Osteoblast (primary cell): ENCODE results near the gene OPCML. TPM values are rescaled to one million over a fixed set of nuclear protein-coding genes. Genes with fewer than 3 reads are reported as not detected.

Experiments used
- DNase-seq: peaks from one replicate; pipeline ENCODE4 v3.0.0; 2011; ENCODE audit warnings: low spot score, mixed read lengths; ENCODE audit not compliant: insufficient read length; ENCODE audit errors: missing footprints
- H2AFZ ChIP-seq: 2 replicates; pipeline ENCODE4 v1.6.0; 2011; ENCODE audit warnings: mild to moderate bottlenecking, low read length
- H3K27ac ChIP-seq: 2 replicates; pipeline ENCODE4 v1.5.1; 2011; ENCODE audit warnings: mild to moderate bottlenecking, low read depth, low read length, moderate library complexity
- H3K27me3 ChIP-seq: 2 replicates; pipeline ENCODE4 v1.6.0; 2012; ENCODE audit warnings: mild to moderate bottlenecking, control low read depth, inconsistent platforms, low read length, moderate library complexity; ENCODE audit not compliant: insufficient read depth
- H3K36me3 ChIP-seq: 2 replicates; pipeline ENCODE4 v1.5.1; 2011; ENCODE audit warnings: mild to moderate bottlenecking, low read length, control low read depth, moderate library complexity; ENCODE audit not compliant: insufficient read depth
- H3K4me1 ChIP-seq: 2 replicates; pipeline ENCODE4 v1.5.1; 2011; ENCODE audit warnings: mild to moderate bottlenecking, low read length, control low read depth, moderate library complexity; ENCODE audit not compliant: insufficient read depth
- H3K4me2 ChIP-seq: 2 replicates; pipeline ENCODE4 v1.6.0; 2011; ENCODE audit warnings: mild to moderate bottlenecking, low read length; ENCODE audit not compliant: insufficient read depth
- H3K4me3 ChIP-seq: fragments of 200-600 bp; sonication (generic); 3 replicates; pipeline ENCODE4 v1.5.1; 2012; ENCODE audit warnings: mild to moderate bottlenecking, low read length, inconsistent platforms; ENCODE audit not compliant: insufficient read depth
- H3K79me2 ChIP-seq: 2 replicates; pipeline ENCODE4 v1.6.0; 2012; ENCODE audit warnings: mild to moderate bottlenecking, low read length, control low read depth, inconsistent platforms; ENCODE audit not compliant: insufficient read depth
- H3K9me3 ChIP-seq: 2 replicates; pipeline ENCODE4 v1.5.1; 2011; ENCODE audit warnings: low read depth, low read length, control low read depth
- H4K20me1 ChIP-seq: 2 replicates; pipeline ENCODE4 v1.6.0; 2012; ENCODE audit warnings: mild to moderate bottlenecking, low read length, control low read depth; ENCODE audit not compliant: insufficient read depth
- total RNA-seq: library from RNA; depleted of rRNA; stranded (reverse); fragments of >200 nt; gene quantifications from 2 replicates; pipeline ENCODE4 v1.2.3, GENCODE V29; 2012
- TF ChIP-seq, protein P1 (sequence below): IDR thresholded peaks from 2 replicates; pipeline ENCODE4 v1.5.1; 2011; ENCODE audit warnings: mild to moderate bottlenecking, low read depth, low read length, moderate library complexity; ENCODE audit errors: extremely low read depth

Gene OPCML
- total RNA-seq, 1 donor, result 0.36 TPM

- DNase-seq, result no peak
- Histone ChIP-seq H2AFZ (no peak overlapping the region), H3K27me3 (no peaks in the 10 kb centered on the region), H3K4me1 (peaks cover 10% of the 10 kb centered on the region), H3K9me3 (no peaks in the 10 kb centered on the region), H3K36me3 (no peaks in the 10 kb centered on the region), H4K20me1 (no peaks in the 10 kb centered on the region), H3K27ac (no peak overlapping the region), H3K4me3 (no peak overlapping the region), H3K4me2 (no peak overlapping the region), H3K79me2 (no peaks in the 10 kb centered on the region)
- TF ChIP-seq, protein P1, sequence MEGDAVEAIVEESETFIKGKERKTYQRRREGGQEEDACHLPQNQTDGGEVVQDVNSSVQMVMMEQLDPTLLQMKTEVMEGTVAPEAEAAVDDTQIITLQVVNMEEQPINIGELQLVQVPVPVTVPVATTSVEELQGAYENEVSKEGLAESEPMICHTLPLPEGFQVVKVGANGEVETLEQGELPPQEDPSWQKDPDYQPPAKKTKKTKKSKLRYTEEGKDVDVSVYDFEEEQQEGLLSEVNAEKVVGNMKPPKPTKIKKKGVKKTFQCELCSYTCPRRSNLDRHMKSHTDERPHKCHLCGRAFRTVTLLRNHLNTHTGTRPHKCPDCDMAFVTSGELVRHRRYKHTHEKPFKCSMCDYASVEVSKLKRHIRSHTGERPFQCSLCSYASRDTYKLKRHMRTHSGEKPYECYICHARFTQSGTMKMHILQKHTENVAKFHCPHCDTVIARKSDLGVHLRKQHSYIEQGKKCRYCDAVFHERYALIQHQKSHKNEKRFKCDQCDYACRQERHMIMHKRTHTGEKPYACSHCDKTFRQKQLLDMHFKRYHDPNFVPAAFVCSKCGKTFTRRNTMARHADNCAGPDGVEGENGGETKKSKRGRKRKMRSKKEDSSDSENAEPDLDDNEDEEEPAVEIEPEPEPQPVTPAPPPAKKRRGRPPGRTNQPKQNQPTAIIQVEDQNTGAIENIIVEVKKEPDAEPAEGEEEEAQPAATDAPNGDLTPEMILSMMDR, result no peak
Measured at GRCh38 chr11:132721526-132721925, 810.8 kb downstream of the OPCML start.

DNA sequence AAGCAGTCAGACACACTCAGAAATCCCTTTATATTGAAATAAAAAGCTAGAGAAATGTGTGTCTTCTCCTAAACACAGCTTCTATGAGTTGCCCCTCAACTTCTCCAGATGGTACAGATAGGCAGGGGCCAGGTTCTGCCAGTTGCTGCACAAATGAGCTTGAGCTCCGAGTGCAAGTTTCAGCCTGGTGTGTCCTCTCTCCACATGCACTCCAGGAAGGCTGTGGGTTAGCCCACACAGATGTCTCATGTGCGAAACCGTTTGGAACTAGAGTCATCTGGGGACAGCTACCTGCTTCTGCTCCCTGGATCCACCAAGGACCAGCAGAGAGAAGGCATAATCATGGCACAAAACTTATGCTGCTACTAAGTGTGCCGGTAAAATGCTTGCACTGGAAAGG is 812.6 kb downstream of the OPCML start:
- peaks cover 10% of the 10 kb centered on the region for H3K4me1 ChIP-seq
- no peak overlapping the region for H3K4me3 ChIP-seq
- no peak for DNase-seq
- no peaks in the 10 kb centered on the region for H3K79me2 ChIP-seq
- H4K20me1 ChIP-seq, result no peaks in the 10 kb centered on the region
- H3K36me3 ChIP-seq, result no peaks in the 10 kb centered on the region
- peak overlapping the region; percentile 81 for H2AFZ ChIP-seq
- TF ChIP-seq, protein P1, result no peak
- H3K9me3 ChIP-seq, result no peaks in the 10 kb centered on the region
- H3K4me2 ChIP-seq, result peak overlapping the region; percentile 51
- H3K27ac ChIP-seq, result peak overlapping the region; percentile 11
- H3K27me3 ChIP-seq, result no peaks in the 10 kb centered on the region

DNA sequence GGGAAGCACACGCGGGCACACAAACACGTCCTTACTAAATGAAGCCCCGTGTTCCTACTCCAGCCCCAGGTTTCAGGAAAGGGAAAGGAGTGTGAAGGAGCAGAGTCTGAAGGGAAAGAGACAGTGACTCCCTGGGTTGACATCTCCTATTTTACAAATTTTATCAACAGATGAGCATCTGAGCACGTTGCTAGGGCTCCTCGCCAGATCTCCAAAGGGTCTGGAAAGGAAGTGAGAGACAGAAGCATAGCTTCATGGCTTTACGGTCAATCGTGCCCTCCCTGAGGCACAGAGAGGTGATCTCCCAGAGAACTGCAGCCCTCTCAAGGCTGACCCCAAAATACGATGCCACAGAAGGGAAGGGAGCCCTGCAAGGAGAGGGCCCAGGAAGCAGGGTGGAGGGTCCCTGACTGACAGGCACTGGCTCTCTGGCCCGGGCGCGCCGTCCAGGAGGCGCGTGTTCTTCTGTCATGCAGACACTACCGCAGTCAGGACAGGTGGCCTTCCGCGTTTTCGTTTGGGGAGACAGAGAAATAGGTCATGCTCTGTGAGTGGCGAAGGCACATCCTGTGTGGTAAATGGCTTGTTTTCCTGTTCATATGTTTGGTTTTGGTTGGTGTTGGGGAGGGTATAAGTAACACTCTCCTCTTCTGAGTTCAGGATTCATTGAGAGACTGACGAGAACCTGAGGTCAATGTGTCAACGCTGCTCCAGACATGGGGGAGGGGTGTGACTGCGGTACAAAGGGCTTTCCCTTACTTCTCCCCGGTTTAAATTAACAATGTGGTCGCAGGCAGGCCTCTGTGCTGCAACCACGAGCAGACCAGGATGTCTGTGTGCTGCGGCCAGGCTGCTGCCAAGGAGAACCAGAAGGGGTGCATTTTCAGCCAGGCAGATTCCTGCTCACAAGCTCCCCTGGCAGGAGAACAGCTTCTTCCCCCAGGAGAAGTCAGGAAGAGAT is 813.3 kb downstream of the OPCML start:
- H2AFZ ChIP-seq, result peak overlapping the region; percentile 81
- TF ChIP-seq, protein P1, result no peak
- H3K27me3 ChIP-seq, result no peaks in the 10 kb centered on the region
- H3K4me2 ChIP-seq, result peak overlapping the region; percentile 51
- H3K36me3 ChIP-seq, result no peaks in the 10 kb centered on the region
- peak overlapping the region; percentile 11 for H3K27ac ChIP-seq
- H3K79me2 ChIP-seq, result no peaks in the 10 kb centered on the region
- H3K9me3 ChIP-seq, result no peaks in the 10 kb centered on the region
- peaks cover 10% of the 10 kb centered on the region for H3K4me1 ChIP-seq
- no peak for DNase-seq
- H4K20me1 ChIP-seq, result no peaks in the 10 kb centered on the region
- no peak overlapping the region for H3K4me3 ChIP-seq

DNA sequence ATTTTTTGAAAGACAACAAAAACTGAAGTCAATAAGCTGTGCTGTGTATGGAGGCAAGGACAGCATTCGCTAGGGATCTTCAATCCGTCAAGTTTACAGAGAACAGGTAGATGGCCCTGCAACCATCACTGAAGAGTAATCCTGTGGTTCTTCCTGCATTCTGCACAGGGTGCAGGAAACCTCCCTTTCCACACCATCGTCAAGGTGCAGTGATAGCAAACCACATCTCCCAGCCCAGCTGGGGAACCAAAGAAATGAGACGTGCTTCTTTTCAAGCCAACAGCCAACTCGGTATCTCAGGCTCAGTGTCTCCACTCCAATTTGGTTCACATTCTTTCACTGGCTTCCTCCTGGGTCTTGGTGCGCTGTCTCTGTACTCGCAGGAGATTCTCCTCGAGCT is 814.5 kb downstream of the OPCML start:
- H2AFZ ChIP-seq, result no peak overlapping the region
- TF ChIP-seq, protein P1, result no peak

More for the DNA sequence above, 814.5 kb downstream of the OPCML start:
- no peaks in the 10 kb centered on the region for H3K9me3 ChIP-seq
- peaks cover 10% of the 10 kb centered on the region for H3K4me1 ChIP-seq
- no peaks in the 10 kb centered on the region for H3K36me3 ChIP-seq
- no peaks in the 10 kb centered on the region for H4K20me1 ChIP-seq
- H3K79me2 ChIP-seq, result no peaks in the 10 kb centered on the region
- no peak overlapping the region for H3K4me2 ChIP-seq
- no peak overlapping the region for H3K27ac ChIP-seq
- no peak overlapping the region for H3K4me3 ChIP-seq
- no peaks in the 10 kb centered on the region for H3K27me3 ChIP-seq
- no peak for DNase-seq
